Measurements from ENCODE around the gene DDIT3. TPM values are rescaled to one million over a fixed set of nuclear protein-coding genes. Genes with fewer than 3 reads are reported as not detected.

The DDIT3 gene
- total and polyA plus RNA-seq, 2 of the 8 experiments (the other 6 are each of a cell fraction or from before 2014, with no cell fraction given): 4.9 to 5.7 TPM

- TF ChIP-seq EP300 (IDR thresholded peaks at IDR 0.05; ENCODE audit: borderline replicate concordance in 1 of 2, low read depth in 2 of 2, low read length in 2 of 2) (no peak), KDM1A (IDR thresholded peaks at IDR 0.05; ENCODE audit: borderline replicate concordance, low read length) (no peak), SAP30 (IDR thresholded peaks at IDR 0.05; ENCODE audit: insufficient read depth, insufficient replicate concordance, low read length) (peak; percentile 55)
Observed at GRCh38 chr12:57522887-57523705, 2.8 kb upstream of the DDIT3 start (continued).

All from H1 (cell line).